Transverse colon (tissue), 4 donors: ENCODE results near the gene TSPAN5. TPM values are rescaled to one million over a fixed set of nuclear protein-coding genes. Genes with fewer than 3 reads are reported as not detected.

ENCODE experiments used
- DNase-seq: peaks from one replicate; pipeline ENCODE4 v3.0.0-alpha.2; 2019
- H3K27ac ChIP-seq, 4 donors: fragments of 200-600 bp; sonication (generic); 2 replicates each; pipeline ENCODE4 v1.5.1; 2016 to 2018; ENCODE audit warnings: inconsistent platforms in 4 of 4
- H3K27me3 ChIP-seq: fragments of 200-600 bp; sonication (generic); 2 replicates; pipeline ENCODE4 v1.5.1; 2017; ENCODE audit warnings: inconsistent platforms
- H3K36me3 ChIP-seq, 4 donors: fragments of 200-600 bp; sonication (generic); 2 replicates each; pipeline ENCODE4 v1.5.1; 2017 to 2019; ENCODE audit warnings: inconsistent platforms in 4 of 4
- H3K4me1 ChIP-seq, 4 donors: fragments of 200-600 bp; sonication (generic); 2 replicates each; pipeline ENCODE4 v1.5.1; 2017 to 2020; ENCODE audit warnings: inconsistent platforms in 4 of 4
- H3K4me3 ChIP-seq, 4 donors: fragments of 200-600 bp; sonication (generic); 1 replicate in 1 of 4; 2 replicates in 3 of 4; pipeline versions ENCODE4 v1.5.1 to v1.6.1; 2017 to 2019; ENCODE audit warnings: inconsistent platforms in 4 of 4
- H3K9me3 ChIP-seq, 2 donors: fragments of 200-600 bp; sonication (generic); 2 replicates each; pipeline ENCODE4 v1.5.1; 2017 to 2019; ENCODE audit warnings: inconsistent platforms in 2 of 2
- CTCF ChIP-seq, 5 experiments: fragments of 200-600 bp in 3 of 5; fragments of 450-650 bp in 2 of 5; sonication (generic) in 3 of 5; IDR thresholded peaks; 1 replicate in 2 of 5; 2 replicates in 3 of 5; pipeline ENCODE4 v1.5.1; 2016 to 2017; ENCODE audit warnings: antibody characterized with exemption in 5 of 5, inconsistent platforms in 3 of 5, mild to moderate bottlenecking in 2 of 5, moderate library complexity in 1 of 5
- EP300 ChIP-seq: sonication (generic); formaldehyde crosslinking; IDR thresholded peaks from one replicate; pipeline ENCODE4 v1.6.1; 2017; ENCODE audit warnings: antibody characterized with exemption, low read depth
- POLR2A ChIP-seq: fragments of 450-650 bp; IDR thresholded peaks from one replicate; pipeline ENCODE4 v1.6.1; 2016; ENCODE audit warnings: antibody characterized with exemption, mild to moderate bottlenecking, moderate library complexity
- POLR2AphosphoS5 ChIP-seq, 3 donors: sonication (generic); formaldehyde crosslinking; IDR thresholded peaks; one replicate each; pipeline ENCODE4 v1.6.1; 2016; ENCODE audit warnings: antibody characterized with exemption in 3 of 3
- WGBS, 2 donors: methylation state at CpG; one replicate each; pipeline ENCODE4 v1.1.5; 2018; ENCODE audit warnings: low coverage in 1 of 2; 5-methylcytosine and 5-hydroxymethylcytosine counted together
- in situ Hi-C, 4 donors: fragments of 200-750 bp; cut with MboI; loops; one replicate each; pipeline versions ENCODE4 v1.15.0 to v1.15.1; 2017; ENCODE audit warnings: low sequenced_read_pairs in 3 of 4, low pct_ligation_motif_present in 1 of 4, low pct_unique_long_range_greater_than_20kb in 1 of 4
- intact Hi-C: fragments of 100-400 bp; cut with DNase I; formaldehyde crosslinking; loops from one replicate; pipeline ENCODE4 v1.15.1; 2023; ENCODE audit warnings: low total_unique reads
- total RNA-seq, 4 donors: library from RNA; depleted of rRNA; stranded (reverse); fragments of >200 nt; gene quantifications; one replicate each; pipeline ENCODE4 v1.1.0, GENCODE V29; 2016

Gene TSPAN5
- total RNA-seq, 4 donors from 2014 or later: 1.1 to 9.6 (median 4.4) TPM

- no peak overlapping the region for H3K27ac ChIP-seq
- intact Hi-C loops: no loop called here
- no peaks in the 10 kb centered on the region for H3K27me3 ChIP-seq
- H3K4me3 ChIP-seq: no peak overlapping the region
- H3K36me3 ChIP-seq: no peaks in the 10 kb centered on the region
- WGBS, 2 donors: 84 to 86% methylated on average over 5 of the region's 5 CpGs
- TF ChIP-seq POLR2AphosphoS5 (IDR thresholded peaks at IDR 0.05): no peak
- no peak for TF ChIP-seq CTCF (IDR thresholded peaks at IDR 0.05)
- no peak for TF ChIP-seq POLR2A
- no peak for TF ChIP-seq EP300
- no peak for DNase-seq
- H3K4me1 ChIP-seq: no peaks in the 10 kb centered on the region
- in situ Hi-C loops: no loop called here
- H3K9me3 ChIP-seq: no peaks in the 10 kb centered on the region
Measured at GRCh38 chr4:98586291-98586961, 72.0 kb downstream of the TSPAN5 start.

GRCh38 chr4:98585596-98585995 is 72.8 kb downstream of the TSPAN5 start:
- intact Hi-C loops (no loop called here), in situ Hi-C loops (no loop called here)
- WGBS, 2 donors: 91 to 95% methylated on average over 2 of the region's 2 CpGs
- Histone ChIP-seq H3K27me3 (no peaks in the 10 kb centered on the region), H3K4me3 (no peak overlapping the region), H3K9me3 (no peaks in the 10 kb centered on the region), H3K4me1 (no peaks in the 10 kb centered on the region), H3K36me3 (no peaks in the 10 kb centered on the region), H3K27ac (no peak overlapping the region)
- no peak for TF ChIP-seq CTCF (IDR thresholded peaks at IDR 0.05)
- no peak for TF ChIP-seq EP300
- TF ChIP-seq POLR2AphosphoS5 (IDR thresholded peaks at IDR 0.05): no peak
- DNase-seq: no peak

- Histone ChIP-seq H3K9me3 (no peaks in the 10 kb centered on the region), H3K27me3 (no peaks in the 10 kb centered on the region), H3K4me3 (no peak overlapping the region), H3K36me3 (no peaks in the 10 kb centered on the region), H3K27ac (no peak overlapping the region), H3K4me1 (no peaks in the 10 kb centered on the region)
- no peak for TF ChIP-seq POLR2A
- no peak for TF ChIP-seq EP300
- TF ChIP-seq POLR2AphosphoS5 (IDR thresholded peaks at IDR 0.05): no peak
- TF ChIP-seq CTCF (IDR thresholded peaks at IDR 0.05): no peak
- in situ Hi-C loops (no loop called here), intact Hi-C loops (no loop called here)
- no peak for DNase-seq
- 90 to 100% methylated on average over 1 of the region's 1 CpG for WGBS, 2 donors
Measured at GRCh38 chr4:98584265-98584664, 74.1 kb downstream of the TSPAN5 start.

GRCh38 chr4:98583265-98583664 is 75.1 kb downstream of the TSPAN5 start:
- H3K9me3 ChIP-seq: no peaks in the 10 kb centered on the region
- no peak overlapping the region for H3K27ac ChIP-seq
- TF ChIP-seq POLR2A: no peak
- TF ChIP-seq EP300: no peak
- TF ChIP-seq CTCF (IDR thresholded peaks at IDR 0.05): no peak
- no peak for TF ChIP-seq POLR2AphosphoS5 (IDR thresholded peaks at IDR 0.05)
- no peak for DNase-seq
- H3K4me3 ChIP-seq: no peak overlapping the region
- H3K4me1 ChIP-seq: no peaks in the 10 kb centered on the region
- H3K27me3 ChIP-seq: no peaks in the 10 kb centered on the region
- WGBS, 2 donors: 45 to 51% methylated on average over 4 of the region's 4 CpGs
- intact Hi-C loops: no loop called here
- no peaks in the 10 kb centered on the region for H3K36me3 ChIP-seq
- in situ Hi-C loops: no loop called here
